GM19397 (cell line): ENCODE results near the gene PCK2.

Experiments
- ATAC-seq: cut with Tn5 transposase; IDR thresholded peaks from one replicate; pipeline ENCODE4 v1.9.1; 2021; ENCODE audit warnings: mild to moderate bottlenecking, moderate library complexity; ENCODE audit not compliant: unreplicated experiment

The PCK2 gene

DNA sequence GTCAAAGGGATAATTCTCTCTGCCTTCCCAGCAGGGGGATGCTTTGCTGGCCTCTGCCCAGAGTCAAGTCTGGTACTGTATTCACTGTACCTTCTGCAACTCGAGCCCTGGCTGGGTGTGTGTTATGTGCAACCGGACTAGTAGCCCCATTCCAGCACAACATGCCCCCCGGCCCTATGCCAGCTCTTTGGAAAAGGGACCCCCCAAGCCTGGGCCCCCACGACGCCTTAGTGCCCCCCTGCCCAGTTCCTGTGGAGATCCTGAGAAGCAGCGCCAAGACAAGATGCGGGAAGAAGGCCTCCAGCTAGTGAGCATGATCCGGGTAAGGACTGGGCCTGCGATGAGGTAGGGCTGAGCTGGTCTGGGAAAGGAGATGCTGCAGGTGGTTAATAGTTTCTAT is 56.5 kb downstream of the PCK2 start:
- ATAC-seq: no peak

DNA sequence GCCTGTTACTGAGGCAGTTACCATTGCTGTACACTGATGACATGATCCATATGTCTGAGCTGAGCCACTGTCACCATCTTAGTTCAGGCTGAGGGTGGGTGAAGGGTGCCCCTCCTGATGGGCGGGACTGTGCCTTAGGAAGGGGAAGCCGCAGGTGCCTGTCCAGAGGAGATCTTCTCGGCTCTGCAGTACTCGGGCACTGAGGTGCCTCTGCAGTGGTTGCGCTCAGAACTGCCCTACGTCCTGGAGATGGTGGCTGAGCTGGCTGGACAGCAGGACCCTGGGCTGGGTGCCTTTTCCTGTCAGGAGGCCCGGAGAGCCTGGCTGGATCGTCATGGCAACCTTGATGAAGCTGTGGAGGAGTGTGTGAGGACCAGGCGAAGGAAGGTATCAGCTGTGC is 56.9 kb downstream of the PCK2 start:
- ATAC-seq: no peak

GRCh38 chr14:24151404-24152080 is 57.4 kb downstream of the PCK2 start:
- no peak for ATAC-seq
